ENCODE data around the gene RASAL3. TPM values are rescaled to one million over a fixed set of nuclear protein-coding genes. Genes with fewer than 3 reads are reported as not detected.

The RASAL3 gene
- total and polyA plus RNA-seq, 7 donors = 0.60 to 20.3 (median 1.5) TPM

DNA sequence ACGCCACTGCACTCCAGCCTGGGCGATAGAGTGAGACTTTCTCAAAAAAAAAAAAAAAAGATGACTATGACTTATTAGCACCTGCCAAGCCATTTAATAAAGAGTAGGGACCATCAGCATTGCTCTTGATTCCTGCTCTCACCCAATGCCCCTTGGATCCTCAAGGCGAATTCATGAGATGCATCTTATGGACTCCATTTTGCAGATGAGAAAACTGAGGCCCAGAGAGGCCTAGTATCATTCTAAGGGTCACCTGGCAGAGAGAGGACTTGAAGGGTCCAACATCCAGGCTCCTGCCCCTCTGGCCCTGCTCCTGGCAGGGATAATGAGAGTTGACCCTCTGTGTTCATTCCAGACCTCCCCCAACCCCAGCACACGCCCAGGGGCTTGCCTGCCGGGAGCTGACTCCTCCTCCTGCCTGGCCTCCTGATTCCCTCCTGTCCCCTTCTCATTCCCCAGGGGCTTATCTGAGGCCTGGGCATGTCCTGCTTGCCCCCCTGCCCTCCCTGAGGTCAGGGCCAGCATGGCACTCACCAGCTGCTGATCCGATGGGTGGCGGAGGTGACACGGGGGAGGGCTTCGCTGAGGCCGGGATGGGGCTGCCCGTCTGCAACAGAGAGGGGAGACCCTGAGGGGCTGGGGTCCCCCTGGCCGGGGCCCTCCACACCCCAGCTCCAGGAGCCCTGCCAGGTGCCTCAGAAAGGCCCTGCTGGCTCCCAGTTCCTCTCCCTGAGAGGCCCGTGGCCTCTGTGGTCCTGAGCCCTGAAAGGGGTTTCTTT is 22.0 kb downstream of the RASAL3 start:
- peaks cover 0 to 12% (median 10%) of the 10 kb centered on the region in 4 donors for H3K4me1 ChIP-seq
- H3K9me3 ChIP-seq = no peaks in the 10 kb centered on the region
- DNase-seq = no peak
- 79 to 85% methylated on average over 13 of the region's 13 CpGs for WGBS, 2 donors
- no peak overlapping the region for H3K4me3 ChIP-seq
- intact Hi-C loops (cut with DNase I) = no loop called here
- H3K27me3 ChIP-seq = no peaks in the 10 kb centered on the region
- TF ChIP-seq EP300 (IDR thresholded peaks at IDR 0.05) (no peak), POLR2AphosphoS5 (IDR thresholded peaks at IDR 0.05) (no peak), POLR2A (IDR thresholded peaks at IDR 0.05) (no peak)
- TF ChIP-seq, protein P1, sequence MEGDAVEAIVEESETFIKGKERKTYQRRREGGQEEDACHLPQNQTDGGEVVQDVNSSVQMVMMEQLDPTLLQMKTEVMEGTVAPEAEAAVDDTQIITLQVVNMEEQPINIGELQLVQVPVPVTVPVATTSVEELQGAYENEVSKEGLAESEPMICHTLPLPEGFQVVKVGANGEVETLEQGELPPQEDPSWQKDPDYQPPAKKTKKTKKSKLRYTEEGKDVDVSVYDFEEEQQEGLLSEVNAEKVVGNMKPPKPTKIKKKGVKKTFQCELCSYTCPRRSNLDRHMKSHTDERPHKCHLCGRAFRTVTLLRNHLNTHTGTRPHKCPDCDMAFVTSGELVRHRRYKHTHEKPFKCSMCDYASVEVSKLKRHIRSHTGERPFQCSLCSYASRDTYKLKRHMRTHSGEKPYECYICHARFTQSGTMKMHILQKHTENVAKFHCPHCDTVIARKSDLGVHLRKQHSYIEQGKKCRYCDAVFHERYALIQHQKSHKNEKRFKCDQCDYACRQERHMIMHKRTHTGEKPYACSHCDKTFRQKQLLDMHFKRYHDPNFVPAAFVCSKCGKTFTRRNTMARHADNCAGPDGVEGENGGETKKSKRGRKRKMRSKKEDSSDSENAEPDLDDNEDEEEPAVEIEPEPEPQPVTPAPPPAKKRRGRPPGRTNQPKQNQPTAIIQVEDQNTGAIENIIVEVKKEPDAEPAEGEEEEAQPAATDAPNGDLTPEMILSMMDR (IDR thresholded peaks at IDR 0.05) = no peak
- H3K27ac ChIP-seq = no peak overlapping the region
- H3K36me3 ChIP-seq = peaks cover 0 to 14% (median 0%) of the 10 kb centered on the region in 4 donors

DNA sequence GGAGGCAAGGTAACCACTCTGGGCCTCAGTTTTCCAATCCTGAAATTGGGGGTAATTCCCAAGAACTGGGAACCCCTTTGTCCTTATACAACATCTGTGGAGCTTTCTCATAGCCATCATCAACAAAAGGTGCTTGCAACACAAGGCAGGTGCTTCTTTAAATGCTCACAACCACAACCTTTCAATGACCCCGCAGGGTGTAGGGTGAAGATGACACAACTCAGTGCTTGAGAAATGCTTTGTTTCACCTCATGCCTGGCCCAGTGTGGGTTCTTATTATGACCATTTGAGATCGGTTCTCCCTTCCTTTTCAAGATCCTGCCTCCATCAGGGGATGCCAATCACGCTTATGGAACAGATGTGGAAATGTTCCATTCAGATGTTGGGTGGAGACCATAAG is 23.0 kb downstream of the RASAL3 start:
- Histone ChIP-seq H3K27me3 (no peaks in the 10 kb centered on the region), H3K27ac (no peak overlapping the region), H3K4me1 (peaks cover 0 to 12% (median 12%) of the 10 kb centered on the region in 4 donors), H3K36me3 (peaks cover 0 to 14% (median 0%) of the 10 kb centered on the region in 4 donors), H3K4me3 (no peak overlapping the region), H3K9me3 (no peaks in the 10 kb centered on the region)
- TF ChIP-seq, protein P1 (IDR thresholded peaks at IDR 0.05) = no peak
- no peak for TF ChIP-seq EP300 (IDR thresholded peaks at IDR 0.05)
- TF ChIP-seq POLR2AphosphoS5 (IDR thresholded peaks at IDR 0.05) = no peak
- no peak for TF ChIP-seq POLR2A (IDR thresholded peaks at IDR 0.05)
- intact Hi-C loops (cut with DNase I) = no loop called here
- WGBS, 2 donors = 86 to 89% methylated on average over 3 of the region's 3 CpGs
- DNase-seq = no peak

DNA sequence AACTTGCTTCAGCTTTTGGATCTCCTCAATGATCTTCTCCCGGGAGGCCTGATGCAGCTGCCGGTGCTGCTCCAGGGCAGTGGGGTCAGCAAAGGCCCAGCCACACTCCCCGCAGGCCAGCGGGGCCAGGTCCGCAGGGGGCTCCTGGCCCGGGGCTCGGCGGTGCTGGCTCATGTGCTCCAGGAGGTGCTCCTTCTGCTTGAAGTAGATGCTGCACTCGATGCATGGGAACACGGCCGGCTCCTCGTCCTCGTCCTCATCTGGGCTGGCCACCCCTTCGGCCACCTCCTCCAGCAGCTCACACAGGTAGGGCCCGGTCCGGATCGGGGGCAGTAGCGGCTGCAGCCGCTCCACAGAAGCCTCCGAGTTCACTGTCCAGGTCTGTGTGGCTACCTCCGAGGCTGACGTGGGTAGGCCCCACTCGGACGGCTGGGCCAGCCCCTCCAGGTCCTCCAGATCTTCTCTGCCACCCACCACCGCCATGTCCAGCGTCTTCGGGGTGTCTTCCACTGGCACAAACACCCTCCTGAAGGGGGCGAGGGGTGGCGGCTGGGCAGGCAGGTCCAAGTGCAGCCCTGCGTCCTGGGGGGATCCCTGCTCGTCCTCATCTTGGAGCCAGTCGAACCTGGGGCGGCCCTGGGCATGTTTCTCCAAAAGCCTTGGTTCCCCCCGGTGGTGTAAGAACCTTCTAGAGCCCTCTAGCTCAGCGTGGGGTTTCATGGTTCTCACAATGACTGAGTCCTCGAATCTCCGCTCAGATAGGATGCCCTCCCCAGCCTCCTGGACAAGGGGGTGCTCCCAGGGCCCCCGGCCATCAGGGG is 24.3 kb downstream of the RASAL3 start:
- peak; percentile 60 for DNase-seq
- Histone ChIP-seq H3K27ac (no peak overlapping the region), H3K27me3 (no peaks in the 10 kb centered on the region), H3K9me3 (no peaks in the 10 kb centered on the region), H3K4me3 (no peak overlapping the region), H3K4me1 (peaks cover 0 to 12% (median 12%) of the 10 kb centered on the region in 4 donors), H3K36me3 (peaks cover 0 to 11% (median 0%) of the 10 kb centered on the region in 4 donors)
- WGBS, 2 donors = 92 to 93% methylated on average over 38 of the region's 38 CpGs
- intact Hi-C loops (cut with DNase I) = no loop called here
- TF ChIP-seq POLR2AphosphoS5 (IDR thresholded peaks at IDR 0.05) = no peak

DNA sequence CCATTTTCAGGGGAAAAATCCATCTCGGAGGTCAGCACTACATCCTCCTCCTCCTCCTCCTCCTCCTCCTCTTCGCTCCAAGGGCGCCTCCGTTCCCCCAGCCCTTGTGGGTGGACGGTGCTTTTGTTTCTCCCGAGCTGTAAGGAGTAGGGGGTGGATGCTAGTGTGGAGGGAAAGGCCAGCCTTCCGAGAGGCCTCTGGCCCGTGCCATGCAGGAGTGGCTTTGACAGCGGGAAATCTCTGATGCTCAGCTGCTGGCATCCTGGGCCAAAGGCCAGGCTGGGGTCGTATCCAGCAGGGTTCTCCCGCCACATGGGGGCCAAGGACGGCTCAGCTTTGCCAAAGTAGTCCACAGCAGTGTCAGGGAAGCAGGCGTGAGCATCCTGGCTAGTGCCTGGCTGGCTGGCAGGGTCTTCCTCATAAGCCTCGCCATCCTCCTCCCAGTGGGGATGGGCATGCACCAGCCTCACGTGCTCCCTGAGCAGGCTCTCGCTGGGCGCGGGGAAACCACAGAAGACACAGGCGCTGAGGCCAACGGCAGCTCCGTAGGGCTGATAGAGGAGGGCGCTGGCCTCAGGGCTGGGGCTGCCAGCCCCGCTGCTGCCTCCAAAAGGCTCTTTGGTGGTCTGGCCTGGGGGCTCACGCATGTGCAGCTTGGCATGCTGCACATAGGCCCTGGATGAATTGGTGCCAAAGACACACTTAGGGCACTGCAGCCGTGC is 25.1 kb downstream of the RASAL3 start:
- Histone ChIP-seq H3K4me1 (peaks cover 0 to 12% (median 12%) of the 10 kb centered on the region in 4 donors), H3K36me3 (peaks cover 0 to 8% (median 0%) of the 10 kb centered on the region in 4 donors), H3K9me3 (no peaks in the 10 kb centered on the region), H3K4me3 (no peak overlapping the region), H3K27me3 (no peaks in the 10 kb centered on the region), H3K27ac (peak overlapping the region in 1 of 4 donors; percentile 53)
- TF ChIP-seq POLR2A (IDR thresholded peaks at IDR 0.05) = no peak
- TF ChIP-seq, protein P1 (IDR thresholded peaks at IDR 0.05) = no peak
- TF ChIP-seq EP300 (IDR thresholded peaks at IDR 0.05) = no peak
- TF ChIP-seq POLR2AphosphoS5 (IDR thresholded peaks at IDR 0.05) = no peak
- intact Hi-C loops (cut with DNase I) = no loop called here
- DNase-seq = no peak
- 77 to 87% methylated on average over 25 of the region's 25 CpGs for WGBS, 2 donors
